ENCODE results near the gene ACAD9. TPM values are rescaled to one million over a fixed set of nuclear protein-coding genes. Genes with fewer than 3 reads are reported as not detected.
"Not testable (repeated sequence)": the region's sequence is repeated elsewhere in the genome, so short reads cannot be mapped to it uniquely, and the experiment has no call there.

The ACAD9 gene
- total RNA-seq, 2 experiments from 2014 or later, result 60.0 to 70.7 TPM

DNA sequence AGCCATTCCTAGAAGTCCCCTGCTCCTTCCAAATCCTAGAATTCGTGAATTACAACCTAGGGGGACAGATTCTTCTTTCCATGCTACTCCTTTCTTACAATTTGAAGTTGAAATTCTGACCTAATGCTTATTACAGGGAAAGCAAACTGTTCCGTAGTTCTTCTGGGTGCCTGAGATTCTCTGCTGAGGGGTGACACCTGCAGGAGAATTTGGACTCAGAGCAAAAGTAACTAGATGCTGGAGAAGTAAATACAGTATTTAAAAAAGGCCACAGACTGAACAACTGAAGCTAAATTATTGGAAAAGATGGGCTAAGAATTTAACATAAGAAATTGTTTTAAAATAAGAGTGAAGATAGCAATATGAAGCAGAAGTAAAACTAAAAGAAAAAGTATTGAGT lies 37.9 kb downstream of the ACAD9 start:
- Mint-ChIP-seq H3K27ac (no peak overlapping the region), H3K9me3 (ENCODE audit: low read depth) (peaks cover 7% of the 10 kb centered on the region), H3K4me1 (peaks cover 5% of the 10 kb centered on the region), H3K27me3 (no peaks in the 10 kb centered on the region), H3K4me3 (no peak overlapping the region), H3K36me3 (ENCODE audit: low read depth) (peaks cover 67% of the 10 kb centered on the region)
- CTCF ChIA-PET, result no interaction called here
- intact Hi-C loops (cut with DNase I, micrococcal nuclease), result no loop called here
- DNase-seq (no peak), ATAC-seq (no peak)
- POLR2A ChIA-PET, result no interaction called here

DNA sequence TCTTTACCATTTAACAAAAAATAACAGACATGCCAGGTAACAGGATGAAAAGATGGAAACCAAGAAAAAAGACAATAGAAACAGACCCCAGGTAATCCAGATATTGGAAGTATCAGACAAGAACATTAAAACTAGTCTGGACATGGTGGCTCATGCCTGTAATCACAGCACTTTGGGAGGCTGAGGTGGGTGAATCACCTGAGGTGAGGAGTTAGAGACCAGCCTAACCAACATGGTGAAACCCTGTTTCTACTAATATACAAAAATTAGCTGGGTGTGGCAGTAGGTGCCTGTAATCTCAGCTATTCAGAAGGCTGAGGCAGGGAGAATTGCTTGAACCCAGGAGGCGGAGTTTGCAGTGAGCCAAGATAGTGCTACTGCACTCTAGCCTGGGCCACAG lies 40.6 kb downstream of the ACAD9 start:
- H3K9me3 Mint-ChIP-seq (ENCODE audit: low read depth), result peaks cover 12% of the 10 kb centered on the region
- no peak for ATAC-seq
- no peaks in the 10 kb centered on the region for H3K27me3 Mint-ChIP-seq
- DNase-seq, result no peak
- intact Hi-C loops (cut with DNase I, micrococcal nuclease), result no loop called here
- H3K27ac Mint-ChIP-seq, result no peak overlapping the region
- ChIA-PET POLR2A (no interaction called here), CTCF (no interaction called here)
- H3K4me3 Mint-ChIP-seq, result no peak overlapping the region
- peaks cover 55% of the 10 kb centered on the region for H3K36me3 Mint-ChIP-seq (ENCODE audit: low read depth)
- peaks cover 27% of the 10 kb centered on the region for H3K4me1 Mint-ChIP-seq

DNA sequence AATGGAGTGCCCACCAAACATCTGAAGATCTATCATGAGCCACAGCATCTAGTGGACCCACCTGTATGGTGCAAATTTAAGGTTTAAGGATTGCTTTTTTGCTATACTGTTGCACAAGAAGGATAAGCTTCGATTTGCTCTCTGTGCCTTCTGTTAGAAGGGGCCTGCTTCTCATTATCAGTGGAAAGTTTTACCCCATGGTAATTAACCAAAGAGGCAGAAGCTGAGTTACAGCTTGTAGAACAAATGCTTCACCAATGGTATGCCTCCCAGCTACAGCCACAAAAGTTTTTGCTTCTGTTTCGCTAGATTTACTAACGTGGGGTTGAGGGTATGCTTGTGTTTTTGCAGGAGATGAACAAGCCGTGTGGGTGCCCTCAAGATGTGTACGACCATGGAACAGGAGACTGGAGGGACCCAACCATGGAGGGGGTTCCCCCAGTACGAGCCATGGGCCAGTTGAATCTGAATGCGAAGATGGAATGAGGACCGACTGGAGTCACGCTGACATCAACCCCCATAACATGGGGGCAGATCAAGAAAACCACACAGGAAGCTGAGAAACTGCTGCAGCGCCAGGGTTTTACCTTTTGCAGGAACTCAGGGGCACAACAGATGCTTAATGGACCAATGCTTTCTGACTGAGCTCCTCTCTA lies 43.5 kb downstream of the ACAD9 start:
- DNase-seq (peak; percentile 72), ATAC-seq (peak; percentile 78)
- CTCF ChIA-PET, result interaction anchor here (0.6 to 2.0 kb wide), 8 partner anchors 9 to 128 kb away, joined by 3 to 5 read pairs (median 4); partner anchors contain the start of gene ACAD9
- intact Hi-C loops (cut with DNase I, micrococcal nuclease), result loop anchor here (1.0 to 2.0 kb wide), 2 partner anchors 44 to 48 kb away; partner anchors contain the start of gene ACAD9 (in 1 of the 2)
- H3K36me3 Mint-ChIP-seq (ENCODE audit: low read depth), result peaks cover 40% of the 10 kb centered on the region
- H3K27me3 Mint-ChIP-seq, result no peaks in the 10 kb centered on the region
- H3K27ac Mint-ChIP-seq, result peak overlapping the region; percentile 58
- peaks cover 32% of the 10 kb centered on the region for H3K4me1 Mint-ChIP-seq
- POLR2A ChIA-PET, result interaction anchor here (0.6 kb wide), 1 partner anchor 517 kb away, joined by 3 read pairs; the partner anchor contains the start of genes IFT122 and MBD4
- peak overlapping the region; percentile 42 for H3K4me3 Mint-ChIP-seq
- H3K9me3 Mint-ChIP-seq (ENCODE audit: low read depth), result peaks cover 19% of the 10 kb centered on the region

DNA sequence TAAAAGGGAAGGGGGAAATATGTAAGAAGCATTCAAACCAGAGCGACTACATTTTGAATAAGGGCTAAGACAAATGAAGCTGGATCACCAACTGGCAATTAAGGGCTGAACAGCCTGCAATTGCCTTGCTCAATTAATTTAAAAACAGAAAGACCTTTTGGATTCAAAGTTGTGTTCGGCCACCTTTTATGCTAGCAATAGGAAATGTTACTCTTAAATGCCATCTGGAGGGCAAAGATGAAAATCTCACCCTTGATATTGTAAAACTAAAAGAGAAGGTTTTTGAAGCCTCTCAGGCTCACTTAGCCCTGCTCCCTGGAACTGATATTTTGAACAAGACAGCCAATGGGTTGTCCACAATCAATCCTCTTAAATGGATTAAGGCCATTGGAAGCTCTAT lies 44.2 kb downstream of the ACAD9 start:
- Mint-ChIP-seq H3K36me3 (ENCODE audit: low read depth) (peaks cover 34% of the 10 kb centered on the region), H3K27ac (peak overlapping the region; percentile 58), H3K9me3 (ENCODE audit: low read depth) (peaks cover 18% of the 10 kb centered on the region), H3K27me3 (no peaks in the 10 kb centered on the region), H3K4me1 (peaks cover 32% of the 10 kb centered on the region), H3K4me3 (peak overlapping the region; percentile 42)
- ChIA-PET CTCF (interaction anchor here (0.6 to 2.0 kb wide), 7 partner anchors 8 to 128 kb away, joined by 3 to 5 read pairs (median 4); partner anchors contain the start of gene ACAD9), POLR2A (no interaction called here)
- DNase-seq, result no peak
- peak; percentile 45 for ATAC-seq
- intact Hi-C loops (cut with DNase I, micrococcal nuclease), result loop anchor here (1.0 to 2.0 kb wide), 2 partner anchors 45 to 48 kb away; partner anchors contain the start of gene ACAD9 (in 1 of the 2)

DNA sequence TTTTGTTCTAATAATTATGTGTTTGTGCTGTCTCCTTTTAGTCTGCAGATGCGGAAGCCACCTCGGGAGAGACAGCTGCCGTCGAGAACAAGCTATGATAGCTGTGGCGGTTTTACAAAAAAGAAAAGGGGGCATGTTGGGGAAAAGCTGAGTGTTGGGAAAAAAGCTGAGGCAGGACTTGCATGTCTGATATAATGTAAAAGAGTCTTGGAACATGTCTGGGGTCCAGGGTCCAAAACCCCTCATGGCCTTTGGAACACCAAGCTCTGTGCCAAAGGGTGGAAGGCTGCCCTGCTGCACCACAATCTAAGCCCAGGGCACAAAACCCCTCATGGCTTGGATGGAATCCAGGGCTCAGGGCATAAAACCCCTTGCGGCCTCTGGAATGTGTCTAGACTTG lies 44.6 kb downstream of the ACAD9 start:
- Mint-ChIP-seq H3K9me3 (ENCODE audit: low read depth) (peaks cover 17% of the 10 kb centered on the region), H3K4me1 (peaks cover 32% of the 10 kb centered on the region), H3K36me3 (ENCODE audit: low read depth) (peaks cover 29% of the 10 kb centered on the region)
- H3K4me3 Mint-ChIP-seq, POLR2A ChIA-PET, H3K27me3 Mint-ChIP-seq, ATAC-seq, DNase-seq, H3K27ac Mint-ChIP-seq: not testable (repeated sequence)
- CTCF ChIA-PET, result interaction anchor here (1.2 to 2.0 kb wide), 3 partner anchors 47 to 78 kb away, joined by 4 read pairs; no protein-coding TSS in a partner anchor
- intact Hi-C loops (cut with DNase I, micrococcal nuclease), result loop anchor here (1.0 to 2.0 kb wide), 2 partner anchors 45 to 49 kb away; partner anchors contain the start of gene ACAD9 (in 1 of the 2)

DNA sequence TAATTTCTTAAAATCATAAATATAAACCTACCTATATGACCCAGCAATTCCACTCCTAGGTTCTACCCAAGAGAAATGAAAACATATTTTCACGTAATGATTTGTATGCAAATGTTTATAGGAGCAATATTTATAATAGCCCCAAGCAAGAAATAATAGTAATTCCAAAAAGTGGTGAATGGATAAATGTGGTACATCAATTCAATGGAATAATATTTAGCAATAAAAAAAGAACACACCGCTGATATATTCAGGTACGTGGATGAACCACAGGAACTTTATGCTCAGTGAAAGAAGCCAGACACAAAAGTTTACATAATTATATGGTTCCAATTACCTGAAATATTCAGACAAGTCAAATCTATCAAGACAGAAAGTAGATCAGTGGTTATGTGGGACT lies 49.9 kb downstream of the ACAD9 start:
- DNase-seq (no peak), ATAC-seq (no peak)
- peaks cover 8% of the 10 kb centered on the region for H3K4me1 Mint-ChIP-seq
- intact Hi-C loops (cut with DNase I, micrococcal nuclease), result no loop called here
- no peak overlapping the region for H3K4me3 Mint-ChIP-seq
- H3K9me3 Mint-ChIP-seq (ENCODE audit: low read depth), result peaks cover 11% of the 10 kb centered on the region
- CTCF ChIA-PET, result no interaction called here
- no peak overlapping the region for H3K27ac Mint-ChIP-seq
- POLR2A ChIA-PET, result no interaction called here
- H3K27me3 Mint-ChIP-seq, result no peaks in the 10 kb centered on the region
- peaks cover 8% of the 10 kb centered on the region for H3K36me3 Mint-ChIP-seq (ENCODE audit: low read depth)

DNA sequence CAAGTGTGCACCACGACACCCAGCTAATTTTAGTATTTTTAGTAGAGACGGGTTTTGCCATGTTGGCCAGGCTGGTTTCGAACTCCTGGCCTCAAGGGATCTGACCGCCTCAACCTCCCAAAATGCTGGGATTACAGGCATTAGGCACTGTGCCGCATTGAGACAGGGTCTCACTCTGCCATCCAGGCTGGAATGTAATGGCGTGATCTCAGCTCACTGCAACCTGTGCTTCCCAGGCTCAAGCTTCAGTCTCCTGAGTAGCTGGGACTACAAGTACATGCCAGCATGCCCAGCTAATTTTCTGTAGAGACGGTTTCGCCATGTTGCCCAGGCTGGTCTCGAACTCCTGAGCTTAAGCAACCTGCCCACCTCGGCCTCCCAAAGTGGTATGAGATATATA lies 51.6 kb downstream of the ACAD9 start:
- H3K4me3 Mint-ChIP-seq, result no peak overlapping the region
- no peak overlapping the region for H3K27ac Mint-ChIP-seq
- no peaks in the 10 kb centered on the region for H3K4me1 Mint-ChIP-seq
- no peak for DNase-seq
- no peaks in the 10 kb centered on the region for H3K27me3 Mint-ChIP-seq
- no peak for ATAC-seq
- intact Hi-C loops (cut with DNase I, micrococcal nuclease), result no loop called here
- CTCF ChIA-PET, result interaction anchor here (0.6 to 1.6 kb wide), 4 partner anchors 18 to 379 kb away, joined by 3 to 9 read pairs (median 4); no protein-coding TSS in a partner anchor
- no peaks in the 10 kb centered on the region for H3K36me3 Mint-ChIP-seq (ENCODE audit: low read depth)
- no peaks in the 10 kb centered on the region for H3K9me3 Mint-ChIP-seq (ENCODE audit: low read depth)
- POLR2A ChIA-PET, result no interaction called here

DNA sequence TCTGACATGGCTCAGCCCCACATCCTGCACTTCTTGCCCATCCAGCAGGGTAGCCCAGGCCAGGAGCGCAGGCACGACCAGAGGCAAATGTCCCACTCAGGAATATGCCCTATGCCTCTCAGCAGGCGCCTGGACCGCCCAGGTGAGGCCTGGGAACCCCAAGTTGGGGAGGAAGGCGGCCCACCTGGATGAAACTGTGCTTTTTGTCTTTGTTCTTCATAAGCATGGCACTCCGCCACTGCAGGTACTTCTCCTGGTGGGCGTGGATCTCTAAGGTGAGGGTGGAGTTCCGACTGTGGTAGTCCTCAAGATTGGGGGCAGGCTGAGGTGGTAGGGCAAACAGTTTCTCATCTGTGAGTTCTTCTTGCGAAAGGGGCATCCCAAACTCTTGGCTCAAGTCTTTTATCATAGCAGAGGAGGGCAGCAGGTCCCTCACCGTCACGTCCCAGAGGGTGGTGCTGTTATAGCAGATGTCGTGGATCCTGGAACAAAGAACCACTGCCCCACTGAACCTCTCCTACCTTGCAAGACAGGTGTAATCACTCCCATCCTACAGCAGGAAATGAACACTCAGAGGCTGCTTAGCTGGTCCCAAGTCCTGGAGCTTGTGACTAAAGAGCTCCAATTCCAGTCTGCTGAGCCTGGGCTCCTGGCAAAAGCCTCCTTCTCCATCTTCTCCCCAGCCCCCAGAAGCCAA lies 53.2 kb downstream of the ACAD9 start:
- intact Hi-C loops (cut with DNase I, micrococcal nuclease), result no loop called here
- Mint-ChIP-seq H3K36me3 (ENCODE audit: low read depth) (no peaks in the 10 kb centered on the region), H3K27me3 (no peaks in the 10 kb centered on the region), H3K27ac (no peak overlapping the region), H3K9me3 (ENCODE audit: low read depth) (no peaks in the 10 kb centered on the region), H3K4me3 (no peak overlapping the region), H3K4me1 (no peaks in the 10 kb centered on the region)
- CTCF ChIA-PET, result interaction anchor here (1.1 kb wide), 1 partner anchor 10 kb away, joined by 5 read pairs; no protein-coding TSS in a partner anchor
- POLR2A ChIA-PET, result no interaction called here
- no peak for DNase-seq
- ATAC-seq, result no peak

DNA sequence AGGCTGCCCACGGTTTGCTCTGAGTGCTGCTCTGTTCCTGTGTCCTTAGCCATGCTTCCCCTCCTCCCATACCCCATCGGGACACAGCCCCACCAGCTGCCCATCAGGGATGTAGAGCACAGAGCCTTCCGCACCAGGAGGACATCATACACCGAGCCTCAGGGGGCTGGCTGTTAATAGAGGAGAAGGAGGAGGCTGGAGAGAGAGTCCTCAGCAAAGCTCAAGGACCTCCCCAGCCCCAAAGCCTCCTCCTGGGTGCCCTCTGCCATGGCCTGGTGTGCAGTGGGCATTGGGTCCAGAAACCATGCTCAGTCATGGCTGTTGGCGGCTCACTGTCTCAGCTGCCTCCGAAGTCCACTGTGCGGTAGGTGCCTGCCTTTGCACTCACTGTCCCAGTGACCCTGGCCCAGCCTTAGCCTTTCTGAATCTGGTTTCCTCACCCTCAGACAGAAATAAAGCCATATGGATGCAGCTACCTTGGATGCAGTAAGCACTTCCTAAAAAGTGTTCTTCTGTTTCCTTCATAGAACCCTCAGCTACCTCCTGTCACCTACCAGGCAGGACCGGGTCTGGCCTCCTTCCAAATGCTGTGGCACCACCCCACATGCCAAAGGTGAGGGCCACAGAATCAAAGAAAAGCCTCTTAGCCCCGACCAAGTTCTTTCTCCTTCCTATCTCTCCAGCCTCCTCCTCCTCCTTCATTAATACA lies 53.9 kb downstream of the ACAD9 start:
- no peaks in the 10 kb centered on the region for H3K36me3 Mint-ChIP-seq (ENCODE audit: low read depth)
- no peak for DNase-seq
- H3K4me3 Mint-ChIP-seq, result no peak overlapping the region
- CTCF ChIA-PET, result interaction anchor here (0.6 to 1.2 kb wide), 2 partner anchors 119 to 318 kb away, joined by 3 read pairs; no protein-coding TSS in a partner anchor
- H3K4me1 Mint-ChIP-seq, result no peaks in the 10 kb centered on the region
- intact Hi-C loops (cut with DNase I, micrococcal nuclease), result no loop called here
- ATAC-seq, result no peak
- no peaks in the 10 kb centered on the region for H3K9me3 Mint-ChIP-seq (ENCODE audit: low read depth)
- POLR2A ChIA-PET, result no interaction called here
- H3K27me3 Mint-ChIP-seq, result no peaks in the 10 kb centered on the region
- no peak overlapping the region for H3K27ac Mint-ChIP-seq

DNA sequence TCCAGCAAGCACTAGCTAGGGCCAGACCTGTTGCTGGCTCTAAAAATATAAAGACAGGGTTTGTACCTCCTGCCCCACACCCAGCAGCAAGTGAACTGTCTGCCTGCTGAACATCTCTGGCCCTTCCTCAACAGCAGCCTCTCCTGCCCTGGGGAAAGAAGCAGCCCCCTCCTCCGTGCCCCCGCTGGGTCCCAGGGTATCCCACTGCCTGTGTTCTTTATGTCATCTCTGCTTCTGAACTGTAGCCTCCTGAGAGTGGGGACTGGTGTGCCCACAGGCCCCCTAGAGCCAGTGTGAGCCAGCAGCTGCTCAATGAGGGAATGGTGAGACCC lies 54.5 kb downstream of the ACAD9 start:
- CTCF ChIA-PET, result interaction anchor here (0.6 to 1.2 kb wide), 2 partner anchors 119 to 318 kb away, joined by 3 read pairs; no protein-coding TSS in a partner anchor
- POLR2A ChIA-PET, result no interaction called here
- no peak overlapping the region for H3K27ac Mint-ChIP-seq
- H3K4me1 Mint-ChIP-seq, result no peaks in the 10 kb centered on the region
- H3K4me3 Mint-ChIP-seq, result no peak overlapping the region
- H3K9me3 Mint-ChIP-seq (ENCODE audit: low read depth), result no peaks in the 10 kb centered on the region
- ATAC-seq (no peak), DNase-seq (no peak)
- H3K36me3 Mint-ChIP-seq (ENCODE audit: low read depth), result no peaks in the 10 kb centered on the region
- intact Hi-C loops (cut with DNase I, micrococcal nuclease), result no loop called here
- no peaks in the 10 kb centered on the region for H3K27me3 Mint-ChIP-seq

DNA sequence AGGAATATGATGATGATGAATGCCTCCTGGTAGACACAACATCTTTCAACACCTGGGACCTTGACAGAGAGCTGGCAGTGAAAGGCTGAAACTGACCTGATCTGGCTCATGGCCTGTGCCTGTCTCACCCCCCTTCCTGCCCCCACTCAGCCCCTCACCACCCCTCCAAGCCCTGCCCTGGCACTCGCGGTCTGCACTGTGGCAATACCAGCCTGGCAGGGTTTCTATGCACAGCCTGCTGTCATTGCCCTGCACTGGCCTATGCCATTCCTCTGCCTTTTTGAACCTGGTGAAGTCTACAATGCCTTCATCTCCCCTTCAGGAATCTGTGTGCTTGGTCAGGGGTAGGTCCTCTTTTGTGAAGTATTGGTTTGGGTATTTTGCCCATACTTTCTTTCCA lies 56.5 kb downstream of the ACAD9 start:
- ChIA-PET CTCF (interaction anchor here (2.2 kb wide), 1 partner anchor 34 kb away, joined by 10 read pairs; no protein-coding TSS in a partner anchor), POLR2A (no interaction called here)
- H3K4me1 Mint-ChIP-seq, result no peaks in the 10 kb centered on the region
- H3K27ac Mint-ChIP-seq, result no peak overlapping the region
- ATAC-seq (no peak), DNase-seq (no peak)
- no peaks in the 10 kb centered on the region for H3K9me3 Mint-ChIP-seq (ENCODE audit: low read depth)
- no peaks in the 10 kb centered on the region for H3K27me3 Mint-ChIP-seq
- no peak overlapping the region for H3K4me3 Mint-ChIP-seq
- intact Hi-C loops (cut with DNase I, micrococcal nuclease), result no loop called here
- H3K36me3 Mint-ChIP-seq (ENCODE audit: low read depth), result no peaks in the 10 kb centered on the region
